GM12874 (cell line): Measurements from ENCODE around the gene SUGCT.

Source experiments
- TF ChIP-seq, protein P1 (sequence below): IDR thresholded peaks from 2 replicates; pipeline ENCODE4 v1.5.1; 2011; ENCODE audit warnings: low read depth, mild to moderate bottlenecking, control low read depth, low read length, moderate library complexity; ENCODE audit not compliant: insufficient read depth

The SUGCT gene

GRCh38 chr7:40758590-40758989, 623.8 kb downstream of the SUGCT start:
- TF ChIP-seq, protein P1, sequence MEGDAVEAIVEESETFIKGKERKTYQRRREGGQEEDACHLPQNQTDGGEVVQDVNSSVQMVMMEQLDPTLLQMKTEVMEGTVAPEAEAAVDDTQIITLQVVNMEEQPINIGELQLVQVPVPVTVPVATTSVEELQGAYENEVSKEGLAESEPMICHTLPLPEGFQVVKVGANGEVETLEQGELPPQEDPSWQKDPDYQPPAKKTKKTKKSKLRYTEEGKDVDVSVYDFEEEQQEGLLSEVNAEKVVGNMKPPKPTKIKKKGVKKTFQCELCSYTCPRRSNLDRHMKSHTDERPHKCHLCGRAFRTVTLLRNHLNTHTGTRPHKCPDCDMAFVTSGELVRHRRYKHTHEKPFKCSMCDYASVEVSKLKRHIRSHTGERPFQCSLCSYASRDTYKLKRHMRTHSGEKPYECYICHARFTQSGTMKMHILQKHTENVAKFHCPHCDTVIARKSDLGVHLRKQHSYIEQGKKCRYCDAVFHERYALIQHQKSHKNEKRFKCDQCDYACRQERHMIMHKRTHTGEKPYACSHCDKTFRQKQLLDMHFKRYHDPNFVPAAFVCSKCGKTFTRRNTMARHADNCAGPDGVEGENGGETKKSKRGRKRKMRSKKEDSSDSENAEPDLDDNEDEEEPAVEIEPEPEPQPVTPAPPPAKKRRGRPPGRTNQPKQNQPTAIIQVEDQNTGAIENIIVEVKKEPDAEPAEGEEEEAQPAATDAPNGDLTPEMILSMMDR, result no peak

GRCh38 chr7:40760293-40760964, 625.6 kb downstream of the SUGCT start:
- TF ChIP-seq, protein P1, result no peak

GRCh38 chr7:40760987-40761386, 626.2 kb downstream of the SUGCT start:
- TF ChIP-seq, protein P1, result no peak

- TF ChIP-seq, protein P1, result no peak
Measured at GRCh38 chr7:40761762-40762560, 627.2 kb downstream of the SUGCT start.

DNA sequence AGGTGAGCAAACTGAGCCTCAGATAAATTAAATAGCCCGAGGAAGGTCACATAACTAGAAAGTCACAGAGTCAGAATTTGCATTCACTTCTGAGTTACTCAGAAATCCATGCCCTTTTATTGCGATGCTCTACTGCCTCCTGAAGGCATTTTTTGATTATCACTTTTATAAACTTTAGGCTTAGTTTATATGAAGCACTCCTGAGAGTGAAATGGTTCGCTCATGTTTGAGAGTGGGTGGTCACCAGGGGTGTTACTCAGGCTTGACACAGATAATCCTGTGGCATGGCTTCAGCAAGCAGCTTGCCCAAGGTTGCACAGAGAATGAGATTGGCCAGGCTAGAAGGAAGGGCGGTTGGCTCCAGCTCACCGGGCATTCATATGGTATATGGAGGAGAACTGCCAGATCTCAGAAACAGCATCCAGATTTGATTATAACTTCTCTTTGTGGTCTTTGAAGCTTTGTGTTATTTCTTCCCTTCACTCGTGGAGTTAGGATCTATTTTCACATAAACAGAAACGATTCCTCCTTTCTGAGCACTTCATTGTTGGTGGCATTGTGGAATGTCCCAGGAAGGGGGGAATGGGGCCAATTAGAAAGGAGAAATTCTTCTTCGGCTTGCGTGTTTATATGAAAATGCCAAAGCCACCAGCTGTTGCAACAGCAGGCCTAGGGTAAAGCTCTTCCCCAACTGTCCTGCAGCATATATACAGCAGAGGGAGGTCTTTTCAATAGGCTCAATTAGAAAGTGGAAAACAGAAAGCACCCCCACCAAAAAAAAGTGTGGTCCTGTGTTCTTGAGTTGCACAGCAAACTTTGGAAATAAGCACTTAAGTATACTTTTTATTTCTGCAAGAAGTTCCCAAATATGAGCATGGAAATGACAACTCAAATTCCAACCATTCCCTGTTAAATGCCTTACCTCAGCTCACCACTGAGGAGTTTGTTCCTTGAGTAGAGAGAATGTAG, 628.8 kb downstream of the SUGCT start:
- TF ChIP-seq, protein P1, result no peak

DNA sequence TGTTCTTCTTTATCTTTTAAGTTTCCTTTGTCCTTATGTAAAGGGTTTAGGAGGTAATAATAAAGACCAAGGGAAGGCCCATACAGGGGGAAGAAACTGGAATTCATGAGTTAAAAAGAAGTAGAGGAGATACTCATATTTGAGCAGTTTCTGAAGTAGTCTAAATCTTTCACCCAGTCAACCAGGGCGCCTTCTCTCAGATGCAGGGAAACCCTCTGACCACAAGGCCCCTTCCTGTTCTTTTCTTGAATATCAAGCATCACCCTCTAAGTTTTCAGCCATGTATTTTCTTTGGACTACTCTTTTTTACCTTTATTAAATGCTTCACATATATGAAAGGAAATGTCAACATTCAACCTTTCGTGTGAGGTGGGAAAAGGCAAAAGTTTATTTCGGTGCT, 630.8 kb downstream of the SUGCT start:
- TF ChIP-seq, protein P1, result no peak

DNA sequence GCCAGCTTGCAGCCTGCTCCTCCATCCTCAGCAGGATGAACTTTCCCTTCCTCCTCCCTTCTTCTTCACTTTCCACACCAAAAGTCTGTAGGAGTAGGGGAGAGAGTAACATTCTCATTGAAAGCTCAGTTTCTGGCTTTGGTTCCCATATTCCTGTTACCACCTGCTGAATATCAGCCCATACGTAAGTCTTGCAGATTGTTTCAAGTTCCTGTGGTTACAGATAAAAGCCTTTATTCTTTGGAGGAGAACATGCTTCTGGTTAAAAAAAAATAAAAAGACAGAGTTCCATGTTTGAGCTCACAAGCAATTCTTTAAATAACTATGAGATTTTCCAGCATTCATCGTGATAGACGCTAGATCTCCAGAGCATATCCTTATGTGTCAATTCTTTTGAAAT, 637.3 kb downstream of the SUGCT start:
- TF ChIP-seq, protein P1, result no peak
